ENCODE results near the gene LGALS9C. TPM values are rescaled to one million over a fixed set of nuclear protein-coding genes. Genes with fewer than 3 reads are reported as not detected.
"Not testable (repeated sequence)": the region's sequence is repeated elsewhere in the genome, so short reads cannot be mapped to it uniquely, and the experiment has no call there.

The LGALS9C gene
- total RNA-seq, 1 donor from 2014 or later = not detected

GRCh38 chr17:18530405-18530804, 53.8 kb downstream of the LGALS9C start:
- not testable (repeated sequence) for DNase-seq

GRCh38 chr17:18542234-18542633, 65.6 kb downstream of the LGALS9C start:
- not testable (repeated sequence) for DNase-seq

GRCh38 chr17:18542907-18543306, 66.3 kb downstream of the LGALS9C start:
- DNase-seq = not testable (repeated sequence)

Other genes starting within 250 kb of the LGALS9C start
- gene FLII, start 218.1 kb upstream of the LGALS9C start, total RNA-seq = 409 and 588 TPM in 2 replicates
- 22.4 and 22.6 TPM in 2 replicates for gene MIEF2, start 216.1 kb upstream of the LGALS9C start, total RNA-seq
- gene TOP3A, start 161.8 kb upstream of the LGALS9C start, total RNA-seq = 26.8 and 47.0 TPM in 2 replicates
- gene SMCR8, start 161.5 kb upstream of the LGALS9C start, total RNA-seq = 18.7 and 28.8 TPM in 2 replicates
- gene SHMT1, start 113.2 kb upstream of the LGALS9C start, total RNA-seq = 11.1 and 23.3 TPM in 2 replicates
- not detected in 2 replicates for gene EVPLL, start 99.0 kb upstream of the LGALS9C start, total RNA-seq
- gene TBC1D28, start 167.6 kb downstream of the LGALS9C start, total RNA-seq = not detected in 2 replicates
- 3.0 and 4.1 TPM in 2 replicates for gene FOXO3B, start 205.5 kb downstream of the LGALS9C start, total RNA-seq